Fibroblast of skin of right quadriceps (primary cell): Measurements from ENCODE around the gene FAM120B.
A peak's percentile ranks its signal among the peaks of the same experiment; 100 is the strongest.

Source experiments
- DNase-seq: peaks from one replicate; pipeline ENCODE4 v3.0.0-alpha.2; 2013

FAM120B gene

GRCh38 chr6:170424604-170425126 lies 118.1 kb downstream of the FAM120B start:
- DNase-seq = no peak

GRCh38 chr6:170429450-170429849 lies 122.9 kb downstream of the FAM120B start:
- DNase-seq = peak; percentile 19

- DNase-seq = no peak
Measured at GRCh38 chr6:170433163-170434116, 126.9 kb downstream of the FAM120B start.

GRCh38 chr6:170434117-170434820 lies 127.7 kb downstream of the FAM120B start:
- no peak for DNase-seq

GRCh38 chr6:170434821-170435155 lies 128.2 kb downstream of the FAM120B start:
- no peak for DNase-seq

GRCh38 chr6:170435766-170436165 lies 129.2 kb downstream of the FAM120B start:
- DNase-seq = no peak

- DNase-seq = no peak
Measured at GRCh38 chr6:170436209-170436809, 129.8 kb downstream of the FAM120B start.

- DNase-seq = no peak
Measured at GRCh38 chr6:170437719-170438401, 131.3 kb downstream of the FAM120B start.

- DNase-seq = peak; percentile 98
Measured at GRCh38 chr6:170438402-170438753, 131.8 kb downstream of the FAM120B start.

GRCh38 chr6:170438861-170439260 lies 132.3 kb downstream of the FAM120B start:
- DNase-seq = no peak

GRCh38 chr6:170439366-170440361 lies 133.1 kb downstream of the FAM120B start:
- peak; percentile 12 for DNase-seq

GRCh38 chr6:170440437-170440836 lies 133.9 kb downstream of the FAM120B start:
- no peak for DNase-seq

- no peak for DNase-seq
Measured at GRCh38 chr6:170441316-170441715, 134.8 kb downstream of the FAM120B start.

GRCh38 chr6:170442596-170442995 lies 136.0 kb downstream of the FAM120B start:
- no peak for DNase-seq

GRCh38 chr6:170443151-170443662 lies 136.6 kb downstream of the FAM120B start:
- no peak for DNase-seq

- no peak for DNase-seq
Measured at GRCh38 chr6:170444056-170444591, 137.6 kb downstream of the FAM120B start.

- DNase-seq = no peak
Measured at GRCh38 chr6:170444811-170445211, 138.3 kb downstream of the FAM120B start.

GRCh38 chr6:170445487-170445886 lies 138.9 kb downstream of the FAM120B start:
- DNase-seq = no peak

GRCh38 chr6:170445971-170446370 lies 139.4 kb downstream of the FAM120B start:
- no peak for DNase-seq

GRCh38 chr6:170446841-170447560 lies 140.4 kb downstream of the FAM120B start:
- no peak for DNase-seq
